Mesendoderm (in vitro differentiated cells): ENCODE measurements around the gene EXTL1.

Source experiments
- DNase-seq: peaks from one replicate; pipeline ENCODE4 v3.0.0; 2013
- H2AK5ac ChIP-seq: 2 replicates; pipeline ENCODE4 v1.6.1; 2013; ENCODE audit warnings: low read length, inconsistent platforms
- H2BK120ac ChIP-seq: 2 replicates; pipeline ENCODE4 v1.6.1; 2013; ENCODE audit warnings: low read depth, mild to moderate bottlenecking, low read length, moderate library complexity, mixed read lengths
- H2BK15ac ChIP-seq: replicated peaks from 2 replicates; pipeline ENCODE4 v1.6.1; 2013; ENCODE audit warnings: low read depth, mild to moderate bottlenecking, moderate library complexity
- H2BK5ac ChIP-seq: 2 replicates; pipeline ENCODE4 v1.6.1; 2013; ENCODE audit warnings: low read length, inconsistent platforms
- H3K18ac ChIP-seq: 2 replicates; pipeline ENCODE4 v1.6.1; 2013; ENCODE audit warnings: mild to moderate bottlenecking, low read length, mixed read lengths
- H3K23ac ChIP-seq: one replicate; pipeline ENCODE4 v1.6.1; 2013; ENCODE audit warnings: low read length
- H3K27ac ChIP-seq: 2 replicates; pipeline ENCODE4 v1.5.1; 2013; ENCODE audit warnings: low read depth, mild to moderate bottlenecking, inconsistent platforms, low read length, moderate library complexity
- H3K27me3 ChIP-seq: 2 replicates; pipeline ENCODE4 v1.6.1; 2013; ENCODE audit warnings: low read length, control low read depth, mild to moderate bottlenecking, inconsistent platforms; ENCODE audit not compliant: insufficient read depth, poor library complexity
- H3K36me3 ChIP-seq: 2 replicates; pipeline ENCODE4 v1.6.1; 2013; ENCODE audit warnings: low read length, inconsistent platforms; ENCODE audit not compliant: control insufficient read depth, insufficient read depth
- H3K4ac ChIP-seq: one replicate; pipeline ENCODE4 v1.6.1; 2013; ENCODE audit warnings: low read depth, mild to moderate bottlenecking, low read length, moderate library complexity
- H3K4me1 ChIP-seq: 2 replicates; pipeline ENCODE4 v1.6.1; 2013; ENCODE audit warnings: low read depth, low read length, inconsistent platforms; ENCODE audit not compliant: control insufficient read depth
- H3K4me2 ChIP-seq: 2 replicates; pipeline ENCODE4 v1.6.1; 2013; ENCODE audit warnings: low read length
- H3K4me3 ChIP-seq: 2 replicates; pipeline ENCODE4 v1.5.1; 2013; ENCODE audit warnings: mild to moderate bottlenecking, low read length
- H3K56ac ChIP-seq: one replicate; pipeline ENCODE4 v1.6.1; 2013; ENCODE audit warnings: low read length
- H3K79me1 ChIP-seq: 2 replicates; pipeline ENCODE4 v1.6.1; 2013; ENCODE audit warnings: low read length, inconsistent platforms
- H3K79me2 ChIP-seq: 2 replicates; pipeline ENCODE4 v1.6.1; 2013; ENCODE audit warnings: mild to moderate bottlenecking, low read length; ENCODE audit not compliant: control insufficient read depth, insufficient read depth
- H3K9ac ChIP-seq: 2 replicates; pipeline ENCODE4 v1.6.1; 2013; ENCODE audit warnings: low read length, inconsistent platforms
- H4K5ac ChIP-seq: one replicate; pipeline ENCODE4 v1.6.1; 2013; ENCODE audit warnings: low read length
- H4K8ac ChIP-seq: one replicate; pipeline ENCODE4 v1.6.1; 2013; ENCODE audit warnings: low read depth, mild to moderate bottlenecking, control low read depth, low read length, moderate library complexity
- WGBS: extraction: QIAGEN DNeasy Blood & Tissue Kit; methylation state at CpG from one replicate; pipeline ENCODE4 v1.1.7; 2013; ENCODE audit warnings: low lambda C conversion rate, missing lambda C conversion rate; ENCODE audit not compliant: insufficient coverage; ENCODE audit errors: extremely low coverage; 5-methylcytosine and 5-hydroxymethylcytosine counted together

The EXTL1 gene

GRCh38 chr1:26078286-26079177 is 57.0 kb downstream of the EXTL1 start:
- peak overlapping the region; percentile 74 for H3K56ac ChIP-seq
- H2BK120ac ChIP-seq: peak overlapping the region; percentile 88
- H3K4me2 ChIP-seq: no peak overlapping the region
- no CpG with 5 or more reads among the region's 8 CpGs for WGBS
- no peak overlapping the region for H3K4me3 ChIP-seq
- no peak overlapping the region for H2BK5ac ChIP-seq
- no peak overlapping the region for H3K27ac ChIP-seq
- no peak overlapping the region for H2AK5ac ChIP-seq
- H2BK15ac ChIP-seq: no peak overlapping the region
- H3K23ac ChIP-seq: no peak overlapping the region
- H3K4ac ChIP-seq: peak overlapping the region; percentile 98
- H4K5ac ChIP-seq: no peak overlapping the region
- peak overlapping the region; percentile 85 for H3K18ac ChIP-seq
- no peak overlapping the region for H4K8ac ChIP-seq
- no peaks in the 10 kb centered on the region for H3K27me3 ChIP-seq
- H3K9ac ChIP-seq: no peak overlapping the region
- H3K79me1 ChIP-seq: no peaks in the 10 kb centered on the region
- H3K4me1 ChIP-seq: peaks cover 5% of the 10 kb centered on the region
- H3K36me3 ChIP-seq: no peaks in the 10 kb centered on the region
- DNase-seq: no peak
- H3K79me2 ChIP-seq: no peaks in the 10 kb centered on the region

- Histone ChIP-seq H2BK5ac (peak overlapping the region; percentile 57), H2BK15ac (peak overlapping the region; percentile 43), H3K79me1 (no peaks in the 10 kb centered on the region), H3K79me2 (no peaks in the 10 kb centered on the region), H3K4me1 (peaks cover 5% of the 10 kb centered on the region), H3K56ac (peak overlapping the region; percentile 74), H3K4me2 (no peak overlapping the region), H2BK120ac (peak overlapping the region; percentile 88), H3K18ac (peak overlapping the region; percentile 85), H3K23ac (no peak overlapping the region), H3K36me3 (no peaks in the 10 kb centered on the region), H4K5ac (no peak overlapping the region), H2AK5ac (no peak overlapping the region), H3K9ac (no peak overlapping the region), H3K4me3 (no peak overlapping the region), H3K27me3 (no peaks in the 10 kb centered on the region), H4K8ac (peak overlapping the region; percentile 70), H3K27ac (no peak overlapping the region), H3K4ac (peak overlapping the region; percentile 98)
- no peak for DNase-seq
- no CpG with 5 or more reads among the region's 7 CpGs for WGBS
These were observed 57.6 kb downstream of the EXTL1 start for GRCh38 chr1:26079178-26079563.

GRCh38 chr1:26079960-26080814 is 58.6 kb downstream of the EXTL1 start:
- Histone ChIP-seq H2BK120ac (no peak overlapping the region), H4K8ac (no peak overlapping the region), H4K5ac (no peak overlapping the region), H3K9ac (no peak overlapping the region), H3K36me3 (no peaks in the 10 kb centered on the region), H2BK5ac (no peak overlapping the region), H3K4ac (no peak overlapping the region), H3K4me3 (no peak overlapping the region), H3K4me2 (no peak overlapping the region), H3K79me1 (no peaks in the 10 kb centered on the region), H2BK15ac (no peak overlapping the region), H3K23ac (no peak overlapping the region), H3K27ac (no peak overlapping the region), H3K27me3 (no peaks in the 10 kb centered on the region), H2AK5ac (no peak overlapping the region), H3K4me1 (peaks cover 5% of the 10 kb centered on the region), H3K79me2 (no peaks in the 10 kb centered on the region), H3K56ac (peak overlapping the region; percentile 11), H3K18ac (no peak overlapping the region)
- no CpG with 5 or more reads among the region's 9 CpGs for WGBS
- no peak for DNase-seq

GRCh38 chr1:26081267-26082019 is 59.9 kb downstream of the EXTL1 start:
- Histone ChIP-seq H3K18ac (peak overlapping the region; percentile 12), H3K4ac (no peak overlapping the region), H3K27ac (no peak overlapping the region), H3K23ac (no peak overlapping the region), H4K8ac (no peak overlapping the region), H3K4me3 (no peak overlapping the region), H2AK5ac (no peak overlapping the region), H2BK15ac (no peak overlapping the region), H2BK5ac (no peak overlapping the region), H4K5ac (no peak overlapping the region), H2BK120ac (no peak overlapping the region), H3K27me3 (no peaks in the 10 kb centered on the region), H3K4me2 (no peak overlapping the region), H3K9ac (no peak overlapping the region), H3K56ac (peak overlapping the region; percentile 66), H3K79me1 (no peaks in the 10 kb centered on the region), H3K4me1 (peaks cover 5% of the 10 kb centered on the region), H3K79me2 (no peaks in the 10 kb centered on the region), H3K36me3 (no peaks in the 10 kb centered on the region)
- no CpG with 5 or more reads among the region's 8 CpGs for WGBS
- DNase-seq: no peak

GRCh38 chr1:26082020-26082350 is 60.4 kb downstream of the EXTL1 start:
- Histone ChIP-seq H3K4ac (no peak overlapping the region), H2BK5ac (no peak overlapping the region), H3K4me3 (no peak overlapping the region), H3K18ac (no peak overlapping the region), H2AK5ac (no peak overlapping the region), H3K9ac (no peak overlapping the region), H3K23ac (no peak overlapping the region), H3K4me1 (peaks cover 5% of the 10 kb centered on the region), H4K8ac (no peak overlapping the region), H4K5ac (no peak overlapping the region), H3K27me3 (no peaks in the 10 kb centered on the region), H3K27ac (no peak overlapping the region), H2BK15ac (no peak overlapping the region), H2BK120ac (no peak overlapping the region), H3K56ac (no peak overlapping the region), H3K36me3 (no peaks in the 10 kb centered on the region), H3K79me2 (no peaks in the 10 kb centered on the region), H3K79me1 (no peaks in the 10 kb centered on the region), H3K4me2 (no peak overlapping the region)
- no CpG with 5 or more reads among the region's 3 CpGs for WGBS
- no peak for DNase-seq
